ENCODE results near the gene NUB1. TPM values are rescaled to one million over a fixed set of nuclear protein-coding genes. Genes with fewer than 3 reads are reported as not detected.

Gene NUB1
- total RNA-seq, 4 donors from 2014 or later = 39.3 to 70.8 (median 41.7) TPM

DNA sequence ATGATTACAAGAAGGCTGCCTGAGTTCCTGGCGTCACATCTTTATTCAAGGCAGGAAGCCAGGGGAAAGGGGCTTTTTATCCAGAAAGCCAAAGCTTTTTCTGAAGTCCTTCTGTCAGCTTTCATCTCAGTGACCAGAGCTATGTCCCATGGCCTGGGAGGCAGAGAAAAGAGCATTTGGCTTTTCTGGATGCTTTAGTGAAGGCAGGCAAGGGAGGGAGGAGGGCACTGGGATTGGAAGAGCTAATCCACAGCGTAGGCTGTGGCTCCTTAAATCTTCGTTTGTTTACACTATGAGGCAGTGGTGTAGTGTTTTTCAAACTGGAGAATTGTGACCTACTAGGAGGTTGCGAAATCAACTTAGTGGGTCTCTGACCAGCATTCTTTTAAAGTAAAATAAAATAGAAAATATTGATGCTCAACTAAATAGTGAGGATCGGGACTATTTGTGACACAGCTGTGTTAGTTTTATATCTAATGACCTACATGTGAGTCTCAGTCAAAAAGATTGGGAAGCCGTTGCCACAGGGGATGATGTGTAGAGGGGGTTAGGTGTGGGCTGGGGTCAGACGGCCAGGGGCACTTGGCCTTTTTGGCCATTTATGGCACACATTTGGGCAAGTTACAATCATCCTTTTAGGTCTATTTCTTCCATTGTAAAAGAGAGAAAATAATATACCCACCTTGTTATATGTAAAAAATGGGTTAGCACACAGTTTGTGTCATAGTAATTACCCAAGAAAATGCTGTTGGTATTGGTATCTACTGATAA is 84.2 kb downstream of the NUB1 start:
- peak; percentile 24 to 35 for DNase-seq (ENCODE audit: low spot score in 2 of 2)
- Histone ChIP-seq H3K27ac (no peak overlapping the region), H3K36me3 (no peaks in the 10 kb centered on the region), H3K27me3 (no peaks in the 10 kb centered on the region), H3K4me3 (no peak overlapping the region), H3K4me1 (peaks cover 22% of the 10 kb centered on the region), H3K9me3 (no peaks in the 10 kb centered on the region)
- 70% methylated on average over 7 of the region's 7 CpGs for WGBS
- TF ChIP-seq EP300 (IDR thresholded peaks at IDR 0.05) (no peak), POLR2AphosphoS5 (IDR thresholded peaks at IDR 0.05) (no peak), POLR2A (IDR thresholded peaks at IDR 0.05) (no peak)
- TF ChIP-seq, protein P1, sequence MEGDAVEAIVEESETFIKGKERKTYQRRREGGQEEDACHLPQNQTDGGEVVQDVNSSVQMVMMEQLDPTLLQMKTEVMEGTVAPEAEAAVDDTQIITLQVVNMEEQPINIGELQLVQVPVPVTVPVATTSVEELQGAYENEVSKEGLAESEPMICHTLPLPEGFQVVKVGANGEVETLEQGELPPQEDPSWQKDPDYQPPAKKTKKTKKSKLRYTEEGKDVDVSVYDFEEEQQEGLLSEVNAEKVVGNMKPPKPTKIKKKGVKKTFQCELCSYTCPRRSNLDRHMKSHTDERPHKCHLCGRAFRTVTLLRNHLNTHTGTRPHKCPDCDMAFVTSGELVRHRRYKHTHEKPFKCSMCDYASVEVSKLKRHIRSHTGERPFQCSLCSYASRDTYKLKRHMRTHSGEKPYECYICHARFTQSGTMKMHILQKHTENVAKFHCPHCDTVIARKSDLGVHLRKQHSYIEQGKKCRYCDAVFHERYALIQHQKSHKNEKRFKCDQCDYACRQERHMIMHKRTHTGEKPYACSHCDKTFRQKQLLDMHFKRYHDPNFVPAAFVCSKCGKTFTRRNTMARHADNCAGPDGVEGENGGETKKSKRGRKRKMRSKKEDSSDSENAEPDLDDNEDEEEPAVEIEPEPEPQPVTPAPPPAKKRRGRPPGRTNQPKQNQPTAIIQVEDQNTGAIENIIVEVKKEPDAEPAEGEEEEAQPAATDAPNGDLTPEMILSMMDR (IDR thresholded peaks at IDR 0.05) = no peak

DNA sequence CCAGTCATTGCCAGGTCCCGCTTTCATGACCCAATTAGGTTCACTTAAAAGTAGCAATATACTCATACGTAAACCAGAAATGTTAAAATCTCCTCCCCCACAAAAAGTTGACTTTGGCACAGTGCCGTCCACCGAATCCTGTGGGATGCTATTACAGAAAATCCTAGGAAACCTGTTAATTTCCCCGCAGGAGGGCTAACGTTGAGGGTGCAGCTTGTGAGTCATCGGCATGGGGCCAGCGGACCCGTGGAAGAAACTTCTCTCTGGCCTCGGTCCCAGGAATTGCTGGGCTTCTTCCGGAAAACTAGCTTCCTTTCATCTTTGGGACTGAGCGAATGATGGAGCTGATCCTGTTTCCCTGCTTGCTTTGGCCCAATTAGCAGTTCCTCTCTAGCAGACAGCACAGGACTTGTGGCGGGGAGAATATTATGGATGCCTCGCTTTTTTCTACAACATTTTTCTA is 84.9 kb downstream of the NUB1 start:
- DNase-seq (ENCODE audit: low spot score in 2 of 2) = no peak
- Histone ChIP-seq H3K36me3 (no peaks in the 10 kb centered on the region), H3K9me3 (no peaks in the 10 kb centered on the region), H3K4me3 (no peak overlapping the region), H3K4me1 (peaks cover 22% of the 10 kb centered on the region), H3K27ac (no peak overlapping the region), H3K27me3 (no peaks in the 10 kb centered on the region)
- TF ChIP-seq POLR2A (IDR thresholded peaks at IDR 0.05) (no peak), EP300 (IDR thresholded peaks at IDR 0.05) (no peak), POLR2AphosphoS5 (IDR thresholded peaks at IDR 0.05) (no peak)
- TF ChIP-seq, protein P1 (IDR thresholded peaks at IDR 0.05) = no peak
- 33% methylated on average over 14 of the region's 14 CpGs for WGBS

DNA sequence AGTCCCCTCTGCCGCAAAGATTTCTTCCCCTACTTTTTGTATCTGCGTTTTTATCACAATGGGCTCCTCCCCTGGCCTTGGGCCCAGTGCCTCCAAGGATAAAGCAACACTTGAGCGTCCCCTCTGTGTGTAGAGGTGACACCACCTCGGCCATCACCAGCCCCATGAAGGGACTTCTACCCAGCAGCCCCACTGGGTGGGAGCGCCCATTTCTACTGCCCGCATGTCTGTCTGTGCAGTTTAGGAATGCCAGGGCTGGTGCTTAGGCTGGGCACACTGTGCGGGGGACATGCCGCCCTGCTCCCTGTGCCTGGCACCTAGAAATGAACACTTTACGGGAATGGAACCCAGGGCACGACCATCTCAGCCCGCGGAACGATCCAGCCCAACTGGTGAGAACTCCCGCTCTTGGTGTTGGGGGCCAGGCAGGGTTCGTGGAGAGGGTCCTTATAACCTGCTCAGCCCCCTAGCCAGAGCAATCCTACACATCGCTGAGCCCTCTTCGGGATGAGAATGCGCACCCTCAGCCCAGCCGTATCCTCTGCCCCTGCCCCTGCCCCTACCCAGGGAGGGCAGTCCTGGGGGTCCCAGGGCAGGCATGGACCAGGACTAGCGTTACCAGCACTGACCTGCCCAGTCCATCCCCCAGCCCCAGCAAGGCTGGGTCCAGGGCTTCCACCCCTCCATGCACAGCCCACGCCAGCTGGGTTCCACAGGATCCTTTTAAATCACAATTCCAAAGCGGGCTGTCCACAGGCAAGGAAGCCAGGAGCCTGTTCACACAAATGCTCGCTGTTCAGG is 85.5 kb downstream of the NUB1 start:
- Histone ChIP-seq H3K27ac (no peak overlapping the region), H3K27me3 (no peaks in the 10 kb centered on the region), H3K36me3 (no peaks in the 10 kb centered on the region), H3K4me1 (peaks cover 22% of the 10 kb centered on the region), H3K4me3 (no peak overlapping the region), H3K9me3 (no peaks in the 10 kb centered on the region)
- 80% methylated on average over 19 of the region's 23 CpGs for WGBS
- TF ChIP-seq POLR2A (IDR thresholded peaks at IDR 0.05) (no peak), EP300 (IDR thresholded peaks at IDR 0.05) (no peak), POLR2AphosphoS5 (IDR thresholded peaks at IDR 0.05) (no peak)
- TF ChIP-seq, protein P1 (IDR thresholded peaks at IDR 0.05) = no peak
- DNase-seq (ENCODE audit: low spot score in 2 of 2) = peak; percentile 62 to 65

DNA sequence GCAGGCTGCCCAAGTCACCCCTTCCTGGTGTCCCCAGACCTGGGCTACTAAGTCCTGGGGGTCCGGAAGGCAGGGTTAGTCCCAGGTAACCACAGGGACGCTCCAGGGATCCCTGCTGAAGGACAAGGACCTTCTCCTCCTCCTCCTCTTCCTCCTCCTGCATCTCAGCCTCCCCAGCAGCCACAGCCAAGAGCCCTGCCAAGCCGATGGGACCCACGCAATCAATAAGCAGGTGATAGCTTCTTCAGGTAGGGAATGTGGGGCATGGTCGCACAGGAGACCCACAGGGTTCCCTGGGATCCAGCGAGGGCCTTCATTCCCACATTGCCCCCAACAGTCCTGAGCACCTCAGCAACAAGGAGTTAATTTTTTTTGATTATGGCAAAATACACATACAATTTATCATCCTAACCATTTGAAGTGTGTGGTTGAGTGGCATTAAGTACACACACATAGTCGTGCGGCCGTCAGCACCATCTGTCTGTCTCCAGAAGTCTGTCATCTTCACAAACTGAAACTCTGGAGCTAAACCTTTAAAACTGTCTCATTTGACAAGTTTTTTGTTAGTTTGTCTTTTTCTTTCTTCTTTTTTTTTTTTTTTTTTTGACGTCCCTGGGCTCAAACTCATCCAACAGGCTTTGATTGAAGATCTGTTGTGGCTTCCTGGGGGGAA is 86.2 kb downstream of the NUB1 start:
- Histone ChIP-seq H3K9me3 (no peaks in the 10 kb centered on the region), H3K4me1 (peaks cover 23% of the 10 kb centered on the region), H3K4me3 (no peak overlapping the region), H3K36me3 (no peaks in the 10 kb centered on the region), H3K27ac (no peak overlapping the region), H3K27me3 (no peaks in the 10 kb centered on the region)
- peak; percentile 49 to 58 for DNase-seq (ENCODE audit: low spot score in 2 of 2)
- WGBS = 77% methylated on average over 10 of the region's 10 CpGs
- TF ChIP-seq, protein P1 (IDR thresholded peaks at IDR 0.05) = no peak
- TF ChIP-seq EP300 (IDR thresholded peaks at IDR 0.05) (no peak), POLR2AphosphoS5 (IDR thresholded peaks at IDR 0.05) (no peak), POLR2A (IDR thresholded peaks at IDR 0.05) (no peak)

Other genes starting within 250 kb of the NUB1 start
- gene GBX1, start 174.1 kb upstream of the NUB1 start, total RNA-seq = not detected
- not detected for gene ASB10, start 154.6 kb upstream of the NUB1 start, total RNA-seq
- not detected for gene H2BK1, start 131.3 kb upstream of the NUB1 start, total RNA-seq
- 10 to 100 TPM; 25.3 to 96.5 (median 40.1) TPM for gene ABCF2, start 114.6 kb upstream of the NUB1 start, total RNA-seq
- 10 to 100 TPM; 21.5 to 28.6 (median 25.4) TPM for gene CHPF2, start 109.3 kb upstream of the NUB1 start, total RNA-seq
- 10 to 100 TPM in 2 of 4 donors, 1 to 10 TPM in 2; 9.6 to 15.8 (median 10.9) TPM for gene SMARCD3, start 93.1 kb upstream of the NUB1 start, total RNA-seq
- 1 to 10 TPM in 2 of 4 donors, under 1 TPM in 1, not detected in 1; 0.81 to 2.8 (median 1.4) TPM for gene WDR86, start 68.2 kb downstream of the NUB1 start, total RNA-seq
- not detected for gene CRYGN, start 98.3 kb downstream of the NUB1 start, total RNA-seq
- gene RHEB, start 178.1 kb downstream of the NUB1 start, total RNA-seq = 10 to 100 TPM; 46.5 to 62.2 (median 53.9) TPM